GOT3 (cell line): ENCODE measurements around the gene ELK4.

Experiments used
- DNase-seq: peaks from one replicate; lab custom pipeline; 2025; ENCODE audit warnings: mixed read lengths; lab: John Stamatoyannopoulos, UW

ELK4 gene

GRCh38 chr1:205630241-205630640 is 1.6 kb downstream of the ELK4 start:
- DNase-seq = no peak

GRCh38 chr1:205629751-205630150 is 2.1 kb downstream of the ELK4 start:
- DNase-seq = no peak

GRCh38 chr1:205627956-205628355 is 3.9 kb downstream of the ELK4 start:
- no peak for DNase-seq

DNA sequence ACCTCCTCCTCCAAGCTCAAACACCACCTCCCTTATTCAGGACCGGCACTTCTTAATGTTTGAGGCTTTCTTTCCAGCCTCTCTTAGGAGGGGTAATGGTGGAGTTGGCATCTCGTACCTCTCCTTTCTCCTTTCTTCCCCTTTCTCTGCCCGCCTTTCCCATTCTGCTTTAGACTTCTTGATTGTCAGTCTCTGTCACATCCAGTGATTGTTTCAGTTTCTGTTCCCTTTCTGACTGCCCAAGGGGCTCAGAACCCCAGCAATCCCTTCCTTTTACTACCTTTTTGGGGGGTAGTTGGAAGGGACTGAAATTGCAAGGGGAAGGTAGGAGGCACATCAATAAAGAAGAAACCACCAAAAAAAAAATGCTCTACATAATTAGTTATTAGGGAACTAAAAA is 5.6 kb downstream of the ELK4 start:
- no peak for DNase-seq

GRCh38 chr1:205623646-205624045 is 8.2 kb downstream of the ELK4 start:
- DNase-seq = no peak

DNA sequence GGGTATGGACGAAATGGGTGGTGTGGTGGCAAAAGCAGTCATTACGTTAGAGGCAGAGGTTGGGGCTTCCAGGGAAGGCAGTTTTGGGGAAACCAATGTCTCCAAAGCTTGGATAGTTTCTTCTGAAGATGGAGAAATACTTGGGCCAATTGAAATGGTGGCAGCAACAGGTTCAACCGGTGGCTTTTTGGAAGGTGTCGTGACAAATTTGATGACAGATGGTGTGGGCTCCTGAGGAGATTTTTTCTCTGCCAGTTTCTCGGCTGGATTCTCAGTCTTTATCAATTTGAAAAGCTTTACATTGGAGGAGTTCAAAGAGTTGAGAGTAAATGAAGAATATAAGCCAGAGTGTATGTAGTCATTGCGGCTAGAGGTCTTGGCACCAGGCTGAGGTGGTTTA is 11.5 kb downstream of the ELK4 start:
- DNase-seq = no peak

- DNase-seq = no peak
Measured at GRCh38 chr1:205619376-205619775, 12.4 kb downstream of the ELK4 start.

DNA sequence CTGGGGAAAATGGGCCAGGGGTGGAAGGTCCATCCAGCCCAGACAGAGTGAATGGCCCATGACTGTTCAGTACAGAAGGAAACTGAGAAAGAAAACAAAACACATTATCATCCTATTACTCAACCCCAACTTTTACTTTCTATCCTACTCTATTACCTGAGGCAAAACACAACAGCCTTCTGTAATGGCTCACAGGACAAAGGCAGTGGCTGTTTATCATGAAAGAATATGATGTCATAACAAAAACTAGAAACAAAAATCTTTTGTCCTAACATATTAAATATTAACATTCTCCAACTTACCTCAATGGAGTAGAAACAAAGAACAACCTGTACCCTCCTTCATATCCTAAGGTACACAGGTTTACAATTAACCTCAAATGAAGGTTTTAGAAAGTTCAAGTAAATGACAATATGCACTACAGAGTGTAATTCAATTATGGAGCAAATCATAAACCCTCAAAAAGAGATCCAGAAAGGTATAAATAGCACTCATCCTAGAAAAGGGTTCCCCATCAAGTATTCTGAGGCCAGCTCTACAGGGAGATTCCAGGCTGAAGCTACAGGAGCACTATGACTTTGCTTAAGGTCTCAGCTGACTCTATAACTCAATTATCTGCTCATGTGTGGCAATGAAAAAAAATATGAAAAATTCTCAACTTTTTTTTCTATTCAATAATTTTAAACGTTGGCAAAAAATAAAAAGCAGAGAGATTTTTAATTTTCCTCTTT is 15.1 kb downstream of the ELK4 start:
- no peak for DNase-seq

- no peak for DNase-seq
Measured at GRCh38 chr1:205615789-205616188, 16.0 kb downstream of the ELK4 start.

DNA sequence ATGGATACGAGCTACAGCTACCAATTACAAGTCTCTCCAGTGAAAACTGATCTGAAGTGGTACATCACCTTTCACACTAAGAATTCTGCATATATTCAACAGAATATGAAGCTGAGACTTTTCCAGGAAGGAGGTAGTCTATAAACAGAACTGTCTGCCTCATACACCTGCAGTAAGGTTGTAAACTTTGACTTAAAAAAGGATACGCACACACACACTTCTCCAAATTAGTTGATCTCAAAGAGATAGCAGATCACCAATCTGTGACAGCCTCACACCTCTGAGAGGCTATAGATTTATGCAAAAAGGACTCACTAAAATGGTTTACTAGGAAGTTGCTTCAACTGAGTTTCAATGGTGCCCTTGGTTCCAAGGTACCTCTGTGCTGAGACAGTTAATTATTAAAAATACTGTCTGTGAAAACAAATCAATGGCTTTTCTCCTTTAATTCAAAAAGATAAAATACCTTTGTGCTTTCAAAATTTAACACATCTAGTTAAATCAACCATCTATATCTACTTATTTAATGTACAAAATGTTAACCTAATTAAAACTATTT is 17.9 kb downstream of the ELK4 start:
- no peak for DNase-seq

DNA sequence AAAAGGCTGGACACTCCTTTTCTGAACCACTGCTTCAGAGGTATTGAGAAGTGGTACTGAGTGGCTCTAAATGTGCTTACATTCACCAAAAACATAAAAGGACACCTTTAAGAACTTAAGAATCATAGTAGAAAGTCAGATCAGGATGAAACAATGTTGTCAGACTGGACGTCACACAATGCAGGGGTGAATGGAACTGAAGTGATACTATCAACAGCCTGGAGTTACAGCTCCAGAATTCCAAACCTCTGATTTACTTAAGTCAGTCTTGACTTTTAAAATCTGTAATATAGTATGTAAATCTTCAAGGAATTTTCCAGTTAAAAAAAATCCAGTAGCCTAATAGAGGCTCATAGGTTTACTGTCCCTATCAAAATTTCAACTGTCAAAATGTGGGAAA is 19.3 kb downstream of the ELK4 start:
- no peak for DNase-seq

DNA sequence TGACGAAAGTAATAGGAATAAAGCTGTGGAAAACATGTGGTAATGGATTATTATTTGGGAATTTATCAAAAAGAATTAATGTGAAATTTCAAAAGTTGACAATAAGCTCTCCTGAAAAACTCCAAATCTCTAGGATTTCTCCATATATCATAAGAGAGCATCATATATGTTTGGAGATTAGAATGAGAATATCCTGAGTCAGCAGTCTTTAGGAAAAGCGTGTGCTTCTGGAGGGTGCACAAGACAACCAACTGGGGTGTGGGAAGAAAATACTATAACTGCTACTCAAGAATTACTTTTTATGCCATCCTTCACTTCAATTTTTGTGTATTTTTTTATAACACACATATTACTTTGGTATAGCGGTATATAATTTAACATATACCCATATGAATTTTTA is 19.7 kb downstream of the ELK4 start:
- no peak for DNase-seq

DNA sequence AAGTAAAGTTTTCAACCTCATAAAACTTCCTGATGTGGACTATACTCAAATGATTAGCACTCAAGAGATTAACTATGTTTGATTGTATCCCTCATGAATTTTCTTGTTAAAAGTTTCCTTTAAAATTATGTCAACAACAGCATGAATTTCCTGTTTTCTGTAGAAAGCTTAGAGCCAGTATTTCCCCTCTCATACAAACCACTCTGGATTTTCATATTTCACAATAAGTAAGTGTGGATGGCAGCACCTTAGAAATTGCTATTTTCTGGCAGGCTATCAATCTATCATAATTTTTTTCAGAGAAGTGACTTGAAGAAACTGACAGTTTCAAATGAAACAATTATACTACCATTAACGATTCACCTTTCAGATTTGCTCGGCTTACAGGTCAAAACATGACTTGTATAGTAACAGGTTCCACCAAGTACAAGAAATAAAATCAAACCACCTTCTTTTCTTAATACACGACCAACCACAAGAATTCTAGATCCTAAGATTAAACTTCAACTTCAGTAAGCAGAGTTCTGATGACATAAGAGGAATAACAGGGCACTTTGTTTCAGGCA is 20.8 kb downstream of the ELK4 start:
- DNase-seq = no peak

DNA sequence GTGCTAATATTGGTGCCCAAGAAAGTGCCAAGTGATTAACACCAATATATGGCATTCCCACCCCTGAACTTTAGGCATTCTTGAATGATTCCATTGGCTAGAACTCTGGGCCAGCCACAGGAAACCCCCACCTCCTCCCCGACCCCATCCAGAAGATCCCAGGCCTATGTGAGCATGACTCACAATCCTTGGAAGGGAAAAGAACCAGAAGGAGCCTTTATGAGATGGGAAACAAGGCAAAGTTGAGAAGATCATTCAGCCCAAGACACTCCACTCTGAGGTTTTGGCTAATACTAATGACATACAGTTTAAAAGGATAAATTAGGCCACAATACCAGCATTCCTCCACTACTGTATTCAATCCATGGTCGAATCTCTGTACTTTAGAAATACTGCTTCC is 21.8 kb downstream of the ELK4 start:
- DNase-seq = no peak

GRCh38 chr1:205604825-205605505 is 26.8 kb downstream of the ELK4 start:
- DNase-seq = no peak

DNA sequence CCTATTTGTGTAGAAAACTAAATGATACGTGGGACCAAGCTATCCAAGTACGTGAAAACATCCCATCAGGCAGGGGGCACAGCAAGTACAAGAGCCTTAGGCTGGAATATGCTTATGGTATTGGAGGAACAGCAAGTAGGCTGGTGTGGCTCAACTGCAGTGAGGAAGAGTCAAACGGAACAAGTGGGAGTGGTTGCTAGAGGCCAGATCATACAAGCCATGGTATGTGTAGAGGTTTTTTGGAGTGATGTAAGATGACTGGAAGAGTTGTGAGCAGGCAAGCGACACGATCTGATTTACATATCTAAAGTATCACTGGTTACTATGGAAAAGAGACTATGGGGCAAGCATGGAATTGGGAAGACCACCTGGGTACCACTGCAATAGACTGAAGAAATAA is 27.8 kb downstream of the ELK4 start:
- no peak for DNase-seq

DNA sequence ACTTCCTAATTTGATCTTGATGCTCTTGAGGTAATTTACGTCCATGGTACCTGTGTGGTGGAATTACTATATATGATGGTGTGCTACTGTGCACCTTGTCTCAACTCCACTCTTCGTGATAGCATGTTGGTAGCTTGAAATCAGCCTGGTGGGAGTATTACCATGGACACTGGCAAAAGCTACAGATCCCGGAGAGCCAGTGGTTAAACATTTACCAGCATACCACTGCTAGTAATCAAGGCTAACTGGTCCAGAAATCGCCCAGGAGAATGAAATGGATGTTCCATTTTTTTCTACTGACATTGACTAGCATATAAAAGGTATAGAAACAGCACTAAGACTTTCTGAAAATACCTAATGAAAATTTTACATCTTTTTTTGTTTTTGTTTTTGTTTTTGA is 30.6 kb downstream of the ELK4 start:
- no peak for DNase-seq

GRCh38 chr1:205600085-205600484 is 31.7 kb downstream of the ELK4 start:
- DNase-seq = no peak

- DNase-seq = no peak
Measured at GRCh38 chr1:205599669-205600042, 32.2 kb downstream of the ELK4 start.

DNA sequence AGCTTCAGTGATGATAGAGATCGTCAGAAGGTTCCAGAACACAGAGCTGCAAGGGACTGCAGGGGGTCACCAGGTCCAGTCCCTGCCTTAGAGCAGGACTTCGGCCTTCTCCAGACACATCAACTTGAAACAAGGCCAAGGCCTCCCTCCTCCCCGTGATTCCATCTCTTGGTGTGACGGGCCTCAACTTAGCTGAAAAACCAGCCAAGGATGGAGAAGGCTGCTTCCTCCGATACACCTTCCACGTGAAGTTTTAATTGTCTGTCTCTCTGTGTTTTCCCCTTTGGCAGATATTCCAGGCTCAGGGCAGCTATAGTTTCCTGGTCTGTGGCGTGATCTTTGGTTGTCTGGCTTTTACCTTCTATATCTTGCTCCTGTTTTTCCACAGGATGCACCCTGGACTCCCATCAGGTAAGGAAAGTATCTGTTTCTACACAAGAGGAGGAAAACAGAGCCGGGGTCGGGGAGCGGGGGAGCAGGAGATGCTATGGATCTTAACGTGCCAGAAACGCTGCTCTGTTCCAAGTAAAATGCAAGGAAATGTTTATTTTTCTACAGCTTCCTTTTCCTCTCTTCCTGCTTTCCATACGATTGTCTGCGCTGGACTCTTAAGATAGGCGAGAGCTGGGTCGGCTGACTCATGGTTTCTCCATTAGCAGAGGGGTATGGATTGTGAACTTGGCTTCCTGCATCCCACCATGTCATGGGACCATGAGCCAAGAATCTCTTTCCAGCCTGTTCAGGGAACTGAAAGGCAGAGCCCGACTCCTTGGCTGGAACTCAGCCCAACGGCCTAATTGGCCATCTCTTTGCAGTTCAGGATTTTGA is 32.8 kb downstream of the ELK4 start:
- DNase-seq = no peak

GRCh38 chr1:205597691-205598314 is 34.0 kb downstream of the ELK4 start:
- no peak for DNase-seq

DNA sequence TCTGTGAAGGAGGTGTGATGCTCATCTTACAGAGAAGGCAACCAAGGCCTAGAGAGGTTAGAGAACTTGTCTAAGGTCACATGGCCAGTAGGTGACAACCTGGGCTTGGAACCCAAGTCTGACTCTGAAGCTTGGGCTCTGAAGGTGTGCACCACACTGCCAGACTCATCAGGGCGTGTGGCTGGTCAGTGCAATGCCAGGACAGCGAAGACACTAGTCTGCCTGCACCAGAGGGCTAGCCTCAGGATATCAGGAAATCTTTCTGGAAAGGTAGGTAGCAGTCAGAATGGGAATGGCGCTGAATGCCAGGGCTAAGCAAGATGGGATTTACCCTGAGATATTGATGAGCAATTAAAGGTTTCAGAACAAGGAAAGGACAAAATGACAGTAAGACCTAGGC is 34.9 kb downstream of the ELK4 start:
- DNase-seq = no peak
